HepG2 (cell line): Measurements from ENCODE around the gene NELFCD. TPM values are rescaled to one million over a fixed set of nuclear protein-coding genes. Genes with fewer than 3 reads are reported as not detected.

Experiments used
- ATAC-seq: fragments of 200-7000 bp; cut with Tn5 transposase; 3 replicates; pipeline ENCODE4 v1.9.1; 2020; ENCODE audit warnings: mild to moderate bottlenecking, moderate library complexity
- BruUV-seq: library from RNA; stranded (reverse); fragments of 400-500 nt; replicated peaks from 2 replicates; lab custom pipeline; 2021; lab: Mats Ljungman, UMichigan
- CTCF ChIA-PET: fragments of 300-600 bp; formaldehyde crosslinking; extraction: SDS; loops from one replicate; lab custom pipeline; 2021; ENCODE audit warnings: low total read pairs, inconsistent platforms, low intra/inter-chr PET ratio; lab: Yijun Ruan, JAX
- POLR2A ChIA-PET: fragments of 350-600 bp; sonication (Branson Sonifier 250); formaldehyde crosslinking; loops from one replicate; lab custom pipeline; 2020; ENCODE audit warnings: antibody characterized with exemption, inconsistent platforms; lab: Yijun Ruan, JAX
- DNase-seq: peaks from one replicate; pipeline ENCODE4 v3.0.0-alpha.2; 2015; ENCODE audit warnings: low spot score
- FAIRE-seq: peaks from 3 replicates; lab custom pipeline; 2011; peaks lifted over from hg19 to GRCh38; lab: Jason Lieb, UNC
- H2AFZ ChIP-seq: one replicate; pipeline ENCODE4 v1.6.1; 2011; ENCODE audit warnings: low read length, inconsistent platforms
- H3K27ac ChIP-seq: fragments of 300-600 bp; 3 replicates; pipeline ENCODE4 v1.8.0; 2011; ENCODE audit warnings: mixed run types, mild to moderate bottlenecking, mixed read lengths, low read length, inconsistent platforms; ENCODE audit not compliant: insufficient read depth; ENCODE audit errors: extremely low read length
- H3K27me3 ChIP-seq, 2 experiments: fragments of 200-600 bp in 1 of 2; 2 replicates in 1 of 2; 3 replicates in 1 of 2; pipeline versions ENCODE4 v1.6.0 to v1.8.0; 2011; ENCODE audit warnings: low read length in 2 of 2, mild to moderate bottlenecking in 2 of 2, moderate library complexity in 2 of 2, inconsistent platforms in 1 of 2; ENCODE audit not compliant: insufficient read depth in 2 of 2, control insufficient read depth in 1 of 2
- H3K36me3 ChIP-seq, 2 experiments: fragments of 200-600 bp in 1 of 2; replicated peaks in 1 of 2; 2 replicates in 1 of 2; 3 replicates in 1 of 2; pipeline versions ENCODE4 v1.5.1 to v1.8.0; 2011; ENCODE audit warnings: low read length in 2 of 2, inconsistent platforms in 1 of 2; ENCODE audit not compliant: insufficient read depth in 2 of 2, control insufficient read depth in 1 of 2
- H3K4me1 ChIP-seq: 2 replicates; pipeline ENCODE4 v1.5.1; 2012; ENCODE audit warnings: low read length, inconsistent platforms; ENCODE audit not compliant: insufficient read depth
- H3K4me2 ChIP-seq: 2 replicates; pipeline ENCODE4 v1.6.0; 2011; ENCODE audit warnings: low read depth, low read length, inconsistent platforms
- H3K4me3 ChIP-seq, 3 experiments: fragments of 200-600 bp in 1 of 3; sonication (generic), shearing (Covaris generic) in 1 of 3; replicated peaks in 1 of 3; 2 replicates each; pipeline ENCODE4 v1.5.1; 2011 to 2016; ENCODE audit warnings: low read length in 3 of 3, inconsistent platforms in 2 of 3, low read depth in 2 of 3, mild to moderate bottlenecking in 2 of 3, control low read depth in 1 of 3, mixed read lengths in 1 of 3; ENCODE audit not compliant: insufficient read depth in 1 of 3
- H3K79me2 ChIP-seq: one replicate; pipeline ENCODE4 v1.6.1; 2011; ENCODE audit warnings: low read length, inconsistent platforms; ENCODE audit not compliant: insufficient read depth
- H3K9ac ChIP-seq: 2 replicates; pipeline ENCODE4 v1.6.0; 2011; ENCODE audit warnings: mild to moderate bottlenecking, low read depth, low read length, inconsistent platforms; ENCODE audit not compliant: insufficient read depth
- H3K9me3 ChIP-seq: 2 replicates; pipeline ENCODE4 v1.5.1; 2012; ENCODE audit warnings: mild to moderate bottlenecking, low read length
- H4K20me1 ChIP-seq: 2 replicates; pipeline ENCODE4 v1.6.0; 2011; ENCODE audit warnings: inconsistent platforms, mild to moderate bottlenecking, low read length, moderate library complexity; ENCODE audit not compliant: insufficient read depth
- EZH2 ChIP-seq: conservative IDR thresholded peaks from 2 replicates; pipeline ENCODE4 v1.6.1; 2012; ENCODE audit warnings: mild to moderate bottlenecking, low read depth, low read length, moderate library complexity
- HDAC1 ChIP-seq: sonication (generic); formaldehyde crosslinking; IDR thresholded peaks from 2 replicates; pipeline ENCODE4 v1.5.1; 2020; ENCODE audit warnings: mild to moderate bottlenecking, missing genetic modification reagents
- MBD4 ChIP-seq: IDR thresholded peaks from 2 replicates; pipeline ENCODE4 v1.6.1; 2012; ENCODE audit warnings: low read length, inconsistent platforms, borderline replicate concordance
- MYC ChIP-seq: sonication (generic); formaldehyde crosslinking; IDR thresholded peaks from 2 replicates; pipeline ENCODE4 v1.9.0; 2021; ENCODE audit warnings: missing genetic modification reagents, borderline replicate concordance
- MYNN ChIP-seq: sonication (generic); formaldehyde crosslinking; IDR thresholded peaks from 2 replicates; pipeline ENCODE4 v1.4.0; 2020; ENCODE audit warnings: mild to moderate bottlenecking, low read depth, missing genetic modification reagents
- PITX1 ChIP-seq: sonication (generic); formaldehyde crosslinking; IDR thresholded peaks from 2 replicates; pipeline ENCODE4 v1.5.1; 2020; ENCODE audit warnings: mild to moderate bottlenecking, missing genetic modification reagents
- POLR2G ChIP-seq: fragments of 200-400 bp; formaldehyde crosslinking; IDR thresholded peaks from 2 replicates; pipeline ENCODE4 v1.6.1; 2018; ENCODE audit warnings: mild to moderate bottlenecking, low read depth, low read length, moderate library complexity
- RBAK ChIP-seq: sonication (generic); formaldehyde crosslinking; IDR thresholded peaks from 2 replicates; pipeline ENCODE4 v1.5.1; 2020; ENCODE audit warnings: mild to moderate bottlenecking, missing genetic modification reagents
- RBM22 ChIP-seq: fragments of 200-400 bp; formaldehyde crosslinking; optimal IDR thresholded peaks from 2 replicates; pipeline ENCODE3; 2017; ENCODE audit warnings: mild to moderate bottlenecking, low read length, moderate library complexity
- REL ChIP-seq: sonication (generic); formaldehyde crosslinking; conservative IDR thresholded peaks from 2 replicates; pipeline ENCODE4 v1.8.0; 2022; ENCODE audit warnings: mild to moderate bottlenecking, missing genetic modification reagents, moderate library complexity
- SNAPC2 ChIP-seq: sonication (generic); formaldehyde crosslinking; IDR thresholded peaks from 2 replicates; pipeline ENCODE4 v1.8.1; 2022; ENCODE audit warnings: mild to moderate bottlenecking, missing genetic modification reagents
- ZC3H13 ChIP-seq: sonication (generic); formaldehyde crosslinking; IDR thresholded peaks from 2 replicates; pipeline ENCODE4 v1.8.1; 2023; ENCODE audit warnings: mild to moderate bottlenecking, missing genetic modification reagents, moderate library complexity
- ZNF256 ChIP-seq: sonication (generic); formaldehyde crosslinking; conservative IDR thresholded peaks from 2 replicates; pipeline ENCODE4 v1.4.0; 2020; ENCODE audit warnings: missing genetic modification reagents
- ZNF782 ChIP-seq: sonication (generic); formaldehyde crosslinking; IDR thresholded peaks from 2 replicates; pipeline ENCODE4 v1.4.0; 2020; ENCODE audit warnings: missing genetic modification reagents, mild to moderate bottlenecking, borderline replicate concordance
- WGBS: methylation state at CpG from one replicate; pipeline ENCODE4 v1.1.6; 2017; ENCODE audit warnings: low lambda C conversion rate; 5-methylcytosine and 5-hydroxymethylcytosine counted together
- in situ Hi-C: cut with HindIII; loops from 2 replicates; pipeline ENCODE4 v1.10.0; 2017; ENCODE audit warnings: low pct_unique_long_range_greater_than_20kb; ENCODE audit not compliant: extremely low pct_ligation_motif_present
- intact Hi-C: fragments of 100-400 bp; cut with micrococcal nuclease; formaldehyde crosslinking; loops from one replicate; pipeline ENCODE4 v1.10.0; 2022; ENCODE audit not compliant: unreplicated experiment
- polyA plus RNA-seq, 8 experiments: library from polyadenylated mRNA; depleted of rRNA in 3 of 8; stranded (reverse) in 7 of 8; unstranded in 1 of 8; fragments of >200 nt; fragmentation: Illumina TruSeq in 4 of 8; extraction: Trizol in 4 of 8; gene quantifications; 2 replicates each; pipeline versions ENCODE4 v1.2.1 to v1.2.3, GENCODE V29; 2011 to 2016; ENCODE audit warnings: low read depth in 4 of 8, missing spikeins in 1 of 8, mixed read lengths in 1 of 8; ENCODE audit not compliant: insufficient read depth in 1 of 8
- total RNA-seq, 5 experiments: library from RNA; depleted of rRNA; stranded (reverse); fragments of >200 nt; fragmentation: Illumina TruSeq; extraction: Trizol; gene quantifications; 2 replicates each; pipeline ENCODE4 v1.2.3, GENCODE V29; 2016; ENCODE audit warnings: low read depth in 1 of 5
- TF ChIP-seq, protein P1 (sequence below): sonication (generic); IDR thresholded peaks from 2 replicates; pipeline ENCODE4 v1.6.1; 2016; ENCODE audit warnings: low read depth, borderline replicate concordance

The NELFCD gene
- total and polyA plus RNA-seq, 2 of the 13 experiments (the other 11 are each of a cell fraction or from before 2014, with no cell fraction given), result 159 to 203 TPM

DNA sequence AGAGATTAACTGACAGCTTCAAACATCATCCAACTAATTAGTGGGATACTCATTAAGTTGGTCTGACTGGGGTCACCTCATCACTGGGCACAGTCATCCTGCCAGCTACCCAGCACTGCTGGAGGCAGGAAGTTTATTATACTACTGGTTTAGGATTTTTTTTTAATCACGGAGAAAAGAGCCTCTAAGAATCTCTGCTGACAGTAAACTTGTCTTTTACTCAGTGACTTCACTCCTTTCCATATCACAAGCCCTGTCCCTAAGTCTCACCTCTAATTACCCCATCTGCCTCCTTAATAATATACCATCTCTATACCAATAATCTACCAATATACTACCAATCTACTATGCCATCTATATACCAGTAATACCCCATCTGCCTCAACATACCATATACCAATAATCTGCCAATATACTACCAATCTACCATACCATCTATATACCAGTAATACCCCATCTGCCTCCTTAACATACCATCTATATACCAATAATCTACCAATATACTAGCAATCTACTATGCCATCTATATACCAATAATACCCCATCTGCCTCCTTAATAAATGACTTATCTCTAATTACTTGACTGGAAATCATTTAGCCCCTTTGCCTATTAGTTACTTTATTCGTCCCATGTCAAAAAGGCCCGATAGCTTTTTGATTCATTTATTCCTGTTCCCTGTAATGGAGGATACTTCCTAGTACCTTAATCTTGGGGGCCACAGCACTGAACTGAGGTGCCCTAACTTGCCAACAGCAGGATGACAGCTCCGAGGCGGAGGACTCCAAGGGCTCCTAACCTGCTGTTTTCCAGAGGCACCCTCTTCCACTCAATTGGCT is 46.1 kb downstream of the NELFCD start (continued):
- TF ChIP-seq ZNF256, result no peak
- no peak for TF ChIP-seq PITX1
- TF ChIP-seq ZC3H13, result 0 out of 2 replicates have a peak, but pooled peaks have one; percentile 34
- 0 out of 2 replicates have a peak, but pooled peaks have one; percentile 53 for TF ChIP-seq MBD4
- peak; percentile 75 for TF ChIP-seq RBM22
- no peak for TF ChIP-seq MYNN (CRISPR knock-in tag)
- no peak for TF ChIP-seq MYC (CRISPR knock-in tag)
- TF ChIP-seq REL (CRISPR knock-in tag), result no peak

DNA sequence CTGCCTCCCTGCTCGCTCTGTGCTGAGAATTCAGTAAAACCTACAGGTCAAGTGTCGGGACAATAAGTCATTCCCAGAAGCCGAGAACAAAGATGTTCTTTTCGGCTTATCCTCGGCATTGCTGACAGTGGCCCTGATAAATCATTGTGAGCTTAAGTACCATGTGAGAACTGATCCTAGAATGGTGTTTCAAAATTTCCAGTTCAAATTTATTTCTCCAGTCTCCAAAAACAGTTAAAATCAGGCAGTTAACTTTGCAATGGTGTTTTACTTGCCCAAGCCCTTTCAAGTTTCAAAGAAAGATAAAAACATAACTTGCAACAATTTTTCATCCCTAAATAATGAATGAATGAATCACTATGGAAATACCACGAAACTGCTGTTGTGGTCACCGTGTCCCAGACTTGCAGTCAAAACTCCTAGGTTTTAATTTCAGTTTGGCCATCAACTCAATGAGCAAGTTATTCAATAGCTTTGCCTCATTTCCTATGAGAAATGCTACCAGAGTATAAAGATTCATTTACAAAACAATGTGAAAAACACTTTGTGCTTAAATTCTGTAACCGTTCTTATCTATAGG is 46.8 kb downstream of the NELFCD start:
- CTCF ChIA-PET, result no interaction called here
- Histone ChIP-seq H3K4me3 (no peak overlapping the region; a peak in 1 of 6 replicates), H3K4me2 (peak overlapping the region; percentile 97; the same call in 1 of the 2 replicates)
- intact Hi-C loops, result no loop called here
- BruUV-seq, result no TSS peak
- no peak for ATAC-seq
- TF ChIP-seq EZH2 (no peak), ZNF782 (CRISPR knock-in tag) (no peak), HDAC1 (CRISPR knock-in tag) (no peak), SNAPC2 (CRISPR knock-in tag) (0 out of 2 replicates have a peak, but pooled peaks have one; percentile 7), POLR2G (peak; percentile 44; the same call in 1 of the 2 replicates), RBAK (CRISPR knock-in tag) (no peak)
- TF ChIP-seq, protein P1, sequence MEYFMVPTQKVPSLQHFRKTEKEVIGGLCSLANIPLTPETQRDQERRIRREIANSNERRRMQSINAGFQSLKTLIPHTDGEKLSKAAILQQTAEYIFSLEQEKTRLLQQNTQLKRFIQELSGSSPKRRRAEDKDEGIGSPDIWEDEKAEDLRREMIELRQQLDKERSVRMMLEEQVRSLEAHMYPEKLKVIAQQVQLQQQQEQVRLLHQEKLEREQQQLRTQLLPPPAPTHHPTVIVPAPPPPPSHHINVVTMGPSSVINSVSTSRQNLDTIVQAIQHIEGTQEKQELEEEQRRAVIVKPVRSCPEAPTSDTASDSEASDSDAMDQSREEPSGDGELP, result no peak
- TF ChIP-seq, all 625 proteins: peak for 2
- H4K20me1 ChIP-seq, result peaks cover 15% of the 10 kb centered on the region; the same call in 1 of the 2 replicates
- FAIRE-seq (no peak), DNase-seq (no peak)
- no peak overlapping the region for H3K27ac ChIP-seq
- no peak overlapping the region for H3K9ac ChIP-seq
- no peak overlapping the region for H2AFZ ChIP-seq
- peaks cover 32 to 65% of the 10 kb centered on the region in 2 experiments for H3K36me3 ChIP-seq
- H3K27me3 ChIP-seq, result no peaks in the 10 kb centered on the region; a peak in 1 of 5 replicates
- peaks cover 70% of the 10 kb centered on the region for H3K79me2 ChIP-seq
- H3K4me1 ChIP-seq, result peaks cover 68% of the 10 kb centered on the region
- WGBS, result 96% methylated on average over 8 of the region's 8 CpGs
- POLR2A ChIA-PET, result interaction anchor here (1.6 kb wide), 1 partner anchor 47 kb away, joined by 4 read pairs; the partner anchor contains the start of gene NELFCD
- in situ Hi-C loops, result no loop called here
- no peaks in the 10 kb centered on the region for H3K9me3 ChIP-seq
